Astrocyte of the cerebellum (primary cell): ENCODE data around the gene TMEM150A.
"Not testable (repeated sequence)": the region's sequence is repeated elsewhere in the genome, so short reads cannot be mapped to it uniquely, and the experiment has no call there.

Experiments used
- DNase-seq: peaks from one replicate; pipeline ENCODE4 v3.0.0-alpha.2; 2011; ENCODE audit warnings: low read depth
- H3K4me3 ChIP-seq: 2 replicates; pipeline ENCODE4 v1.5.1; 2011; ENCODE audit warnings: mild to moderate bottlenecking, low read depth, low read length, moderate library complexity
- CTCF ChIP-seq: IDR thresholded peaks from 2 replicates; pipeline ENCODE4 v1.5.1; 2012; ENCODE audit warnings: low read length, low read depth, moderate library complexity, mild to moderate bottlenecking; ENCODE audit errors: missing control alignments
- in situ Hi-C: cut with HindIII; loops from 2 replicates; pipeline ENCODE4 v1.10.0; 2017; ENCODE audit warnings: low sequenced_read_pairs

The TMEM150A gene

GRCh38 chr2:85631316-85631715 lies 28.8 kb upstream of the TMEM150A start:
- H3K4me3 ChIP-seq: no peak overlapping the region
- in situ Hi-C loops: no loop called here
- no peak for DNase-seq
- no peak for TF ChIP-seq CTCF

GRCh38 chr2:85628658-85629057 lies 26.2 kb upstream of the TMEM150A start:
- H3K4me3 ChIP-seq: no peak overlapping the region
- no peak for DNase-seq
- in situ Hi-C loops: no loop called here
- no peak for TF ChIP-seq CTCF

- H3K4me3 ChIP-seq: no peak overlapping the region
- TF ChIP-seq CTCF: no peak
- DNase-seq: no peak
- in situ Hi-C loops: no loop called here
These were observed 21.5 kb upstream of the TMEM150A start for GRCh38 chr2:85623991-85624390.

GRCh38 chr2:85621338-85621737 lies 18.8 kb upstream of the TMEM150A start:
- no peak for TF ChIP-seq CTCF
- no peak overlapping the region for H3K4me3 ChIP-seq
- DNase-seq: no peak
- in situ Hi-C loops: no loop called here

GRCh38 chr2:85619617-85620016 lies 17.1 kb upstream of the TMEM150A start:
- no peak for TF ChIP-seq CTCF
- no peak for DNase-seq
- no peak overlapping the region for H3K4me3 ChIP-seq
- in situ Hi-C loops: no loop called here

- H3K4me3 ChIP-seq, DNase-seq, in situ Hi-C loops: not testable (repeated sequence)
These were observed 15.2 kb upstream of the TMEM150A start for GRCh38 chr2:85617723-85618122.

- in situ Hi-C loops: no loop called here
- no peak for TF ChIP-seq CTCF
- H3K4me3 ChIP-seq: no peak overlapping the region
- DNase-seq: no peak
These were observed 12.9 kb upstream of the TMEM150A start for GRCh38 chr2:85615413-85615728.

GRCh38 chr2:85614757-85615156 lies 12.3 kb upstream of the TMEM150A start:
- in situ Hi-C loops, DNase-seq, H3K4me3 ChIP-seq: not testable (repeated sequence)
